NB4 (cell line): ENCODE measurements around the gene SAG.

ENCODE experiments used
- CTCF ChIP-seq: IDR thresholded peaks from one replicate; pipeline ENCODE4 v1.5.1; 2012; ENCODE audit warnings: low read depth, low read length
- MAX ChIP-seq: IDR thresholded peaks from 2 replicates; pipeline ENCODE4 v1.6.1; 2011; ENCODE audit warnings: low read depth, low read length
- MYC ChIP-seq: IDR thresholded peaks from 2 replicates; pipeline ENCODE4 v1.6.1; 2011; ENCODE audit warnings: low read depth, low read length
- POLR2A ChIP-seq: IDR thresholded peaks from 2 replicates; pipeline ENCODE4 v1.6.1; 2011; ENCODE audit warnings: mild to moderate bottlenecking; ENCODE audit not compliant: insufficient read length; ENCODE audit errors: extremely low read depth

- no peak for TF ChIP-seq CTCF
- no peak for TF ChIP-seq POLR2A
- no peak for TF ChIP-seq MYC
- TF ChIP-seq MAX = no peak
Measured at GRCh38 chr2:233328922-233329321, 21.3 kb downstream of the SAG start.
